Loucy (cell line): ENCODE measurements around the gene NUDT13.

Experiments used
- H2AFZ ChIP-seq: fragments of 200-600 bp; sonication (generic); 2 replicates; pipeline ENCODE4 v1.6.0; 2016; ENCODE audit warnings: antibody characterized with exemption, mild to moderate bottlenecking, low read length, moderate library complexity
- H3F3A ChIP-seq: fragments of 200-600 bp; 2 replicates; pipeline ENCODE4 v1.6.0; 2016; ENCODE audit warnings: antibody characterized with exemption, low read depth, mild to moderate bottlenecking
- H3K27me3 ChIP-seq: fragments of 200-600 bp; sonication (generic); 2 replicates; pipeline ENCODE4 v1.6.1; 2014; ENCODE audit warnings: low read length, mild to moderate bottlenecking; ENCODE audit not compliant: insufficient read depth, poor library complexity, severe bottlenecking
- H3K36me3 ChIP-seq: fragments of 200-600 bp; sonication (generic); 2 replicates; pipeline ENCODE4 v1.6.1; 2016; ENCODE audit warnings: low read length; ENCODE audit not compliant: insufficient read depth
- H3K4me1 ChIP-seq: fragments of 200-600 bp; sonication (generic); 2 replicates; pipeline ENCODE4 v1.5.1; 2014; ENCODE audit warnings: low read length, mild to moderate bottlenecking; ENCODE audit not compliant: insufficient read depth, poor library complexity, severe bottlenecking
- H3K4me2 ChIP-seq: fragments of 200-600 bp; sonication (generic); 2 replicates; pipeline ENCODE4 v1.6.0; 2014; ENCODE audit warnings: antibody characterized with exemption, low read length, low read depth, mild to moderate bottlenecking; ENCODE audit not compliant: poor library complexity, severe bottlenecking
- H3K4me3 ChIP-seq: fragments of 200-600 bp; sonication (generic); 2 replicates; pipeline ENCODE4 v1.5.1; 2014; ENCODE audit warnings: low read length, mild to moderate bottlenecking, mixed read lengths; ENCODE audit not compliant: poor library complexity, severe bottlenecking
- H3K79me2 ChIP-seq: fragments of 200-600 bp; sonication (generic); 2 replicates; pipeline ENCODE4 v1.6.1; 2014; ENCODE audit warnings: low read length; ENCODE audit not compliant: insufficient read depth
- H3K9ac ChIP-seq: fragments of 200-600 bp; sonication (generic); 2 replicates; pipeline ENCODE4 v1.6.0; 2014; ENCODE audit warnings: mild to moderate bottlenecking, low read depth, low read length, moderate library complexity; ENCODE audit not compliant: poor library complexity, severe bottlenecking
- H3K9me2 ChIP-seq: fragments of 200-600 bp; sonication (generic); replicated peaks from 2 replicates; pipeline ENCODE4 v1.6.1; 2016; ENCODE audit warnings: low read depth, low read length, mixed read lengths
- H3K9me3 ChIP-seq: fragments of 200-600 bp; sonication (generic); 2 replicates; pipeline ENCODE4 v1.6.1; 2014; ENCODE audit warnings: mild to moderate bottlenecking, antibody characterized with exemption, low read length, low read depth; ENCODE audit not compliant: insufficient read depth
- H4K20me1 ChIP-seq: fragments of 200-600 bp; sonication (generic); 2 replicates; pipeline ENCODE4 v1.6.0; 2014; ENCODE audit warnings: antibody characterized with exemption, low read length, mild to moderate bottlenecking; ENCODE audit not compliant: insufficient read depth, poor library complexity, severe bottlenecking
- CTCF ChIP-seq: fragments of 200-600 bp; sonication (generic); conservative IDR thresholded peaks from 2 replicates; pipeline ENCODE4 v1.5.1; 2014; ENCODE audit warnings: mild to moderate bottlenecking, antibody characterized with exemption, low read length
- EZH2phosphoT487 ChIP-seq: fragments of 200-600 bp; IDR thresholded peaks from 2 replicates; pipeline ENCODE4 v1.6.1; 2018; ENCODE audit warnings: antibody characterized with exemption, mild to moderate bottlenecking, moderate library complexity, borderline replicate concordance

Gene NUDT13

DNA sequence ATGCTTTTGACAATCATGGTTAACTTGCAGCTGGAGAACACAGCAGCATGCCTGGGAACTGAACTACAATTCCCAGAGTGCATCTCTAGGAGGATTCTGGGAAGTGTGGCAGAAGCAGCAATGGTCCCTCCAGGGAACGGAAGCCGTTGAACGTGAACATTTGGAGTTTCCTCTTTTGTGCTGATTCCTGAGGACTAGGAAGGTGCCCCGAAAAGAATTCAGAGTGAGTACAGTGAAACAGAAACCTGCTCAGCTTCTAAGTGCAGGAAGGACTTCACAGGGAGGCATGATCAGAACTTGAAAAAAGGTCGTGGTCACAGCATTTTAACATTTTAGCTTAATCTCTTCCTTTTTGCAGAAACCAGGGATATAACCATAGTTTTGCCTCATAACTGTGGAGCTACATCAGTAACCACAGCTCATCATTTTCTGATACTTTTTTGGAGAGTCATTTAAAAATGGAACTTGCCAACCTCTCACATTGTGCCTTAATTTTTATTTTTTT, at the start of gene NUDT13:
NUDT13 (plus strand) TSS at position 111 of the 505 bp plus-strand sequence. CDS start 3,911 bp downstream, outside the sequence.
- Histone ChIP-seq H3K9me2 (no peaks in the 10 kb centered on the region), H3K4me2 (peak within 1 kb of the TSS; percentile 86), H2AFZ (peak within 1 kb of the TSS; percentile 83), H3K4me1 (peaks cover 8% of the 10 kb centered on the region), H3K36me3 (no peaks in the 10 kb centered on the region), H3K79me2 (no peaks in the 10 kb centered on the region), H3K4me3 (peak within 1 kb of the TSS; percentile 83), H3F3A (0 out of 2 replicates have a peak, but pooled peaks cover 2% of the 10 kb centered on the region), H4K20me1 (no peaks in the 10 kb centered on the region), H3K9me3 (no peaks in the 10 kb centered on the region), H3K27me3 (no peaks in the 10 kb centered on the region), H3K9ac (peak within 1 kb of the TSS; percentile 88)
- no peak for TF ChIP-seq CTCF
- no peak for TF ChIP-seq EZH2phosphoT487

GRCh38 chr10:73060738-73061635, 49.3 kb upstream of the NUDT13 start:
- H3K4me3 ChIP-seq, result no peak overlapping the region
- H3K9me2 ChIP-seq, result no peaks in the 10 kb centered on the region
- no peaks in the 10 kb centered on the region for H3K79me2 ChIP-seq
- no peak overlapping the region for H3K4me2 ChIP-seq
- no peaks in the 10 kb centered on the region for H3K27me3 ChIP-seq
- H3F3A ChIP-seq, result no peaks in the 10 kb centered on the region
- peaks cover 9% of the 10 kb centered on the region for H3K4me1 ChIP-seq
- no peaks in the 10 kb centered on the region for H3K9me3 ChIP-seq
- no peak overlapping the region for H3K9ac ChIP-seq
- no peak overlapping the region for H2AFZ ChIP-seq
- TF ChIP-seq EZH2phosphoT487 (no peak), CTCF (peak; percentile 77)
- H4K20me1 ChIP-seq, result peaks cover 4% of the 10 kb centered on the region
- H3K36me3 ChIP-seq, result peaks cover 38% of the 10 kb centered on the region; the same call in 1 of the 2 replicates

- no peaks in the 10 kb centered on the region for H3F3A ChIP-seq
- H3K27me3 ChIP-seq, result no peaks in the 10 kb centered on the region
- peaks cover 45% of the 10 kb centered on the region; the same call in 1 of the 2 replicates for H3K36me3 ChIP-seq
- no peak overlapping the region for H3K4me2 ChIP-seq
- no peak overlapping the region for H3K4me3 ChIP-seq
- peaks cover 4% of the 10 kb centered on the region for H4K20me1 ChIP-seq
- no peak overlapping the region for H3K9ac ChIP-seq
- no peaks in the 10 kb centered on the region for H3K79me2 ChIP-seq
- TF ChIP-seq CTCF, result no peak
- no peak for TF ChIP-seq EZH2phosphoT487
- no peaks in the 10 kb centered on the region for H3K9me2 ChIP-seq
- no peaks in the 10 kb centered on the region for H3K9me3 ChIP-seq
- peaks cover 9% of the 10 kb centered on the region for H3K4me1 ChIP-seq
- no peak overlapping the region for H2AFZ ChIP-seq
Measured at GRCh38 chr10:73061743-73062142, 48.5 kb upstream of the NUDT13 start.
